ENCODE data around the gene KIAA0930.

DNA sequence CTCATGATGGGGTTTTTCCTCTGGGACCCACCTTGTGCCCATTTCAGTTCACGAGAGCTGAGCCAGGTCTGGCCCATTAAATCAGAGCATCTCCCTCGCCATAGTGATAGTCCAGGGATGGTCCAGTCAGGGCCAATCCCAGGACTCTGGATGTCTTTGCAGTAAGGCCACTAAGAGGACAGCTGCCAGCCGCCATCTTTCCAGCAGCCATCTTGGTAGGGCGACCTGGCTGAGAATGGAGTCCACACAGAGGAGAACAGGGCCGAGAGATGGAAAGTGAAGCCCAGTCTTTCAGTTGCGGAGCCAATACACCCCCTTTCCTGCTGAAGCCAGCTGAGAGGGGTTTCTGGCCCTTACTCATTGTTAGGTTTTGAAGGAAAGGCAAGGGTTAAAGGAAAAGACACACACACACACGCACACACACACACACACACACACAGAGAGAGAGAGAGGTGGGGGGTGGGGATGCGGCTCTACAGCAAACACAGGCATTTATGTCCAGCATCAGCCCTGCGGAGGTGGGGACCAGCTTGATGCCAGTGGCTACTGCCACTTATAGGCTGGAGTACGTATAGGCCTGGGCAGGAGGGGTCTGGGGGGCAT is 12.4 kb upstream of the KIAA0930 start:
- TF ChIP-seq, protein P1, sequence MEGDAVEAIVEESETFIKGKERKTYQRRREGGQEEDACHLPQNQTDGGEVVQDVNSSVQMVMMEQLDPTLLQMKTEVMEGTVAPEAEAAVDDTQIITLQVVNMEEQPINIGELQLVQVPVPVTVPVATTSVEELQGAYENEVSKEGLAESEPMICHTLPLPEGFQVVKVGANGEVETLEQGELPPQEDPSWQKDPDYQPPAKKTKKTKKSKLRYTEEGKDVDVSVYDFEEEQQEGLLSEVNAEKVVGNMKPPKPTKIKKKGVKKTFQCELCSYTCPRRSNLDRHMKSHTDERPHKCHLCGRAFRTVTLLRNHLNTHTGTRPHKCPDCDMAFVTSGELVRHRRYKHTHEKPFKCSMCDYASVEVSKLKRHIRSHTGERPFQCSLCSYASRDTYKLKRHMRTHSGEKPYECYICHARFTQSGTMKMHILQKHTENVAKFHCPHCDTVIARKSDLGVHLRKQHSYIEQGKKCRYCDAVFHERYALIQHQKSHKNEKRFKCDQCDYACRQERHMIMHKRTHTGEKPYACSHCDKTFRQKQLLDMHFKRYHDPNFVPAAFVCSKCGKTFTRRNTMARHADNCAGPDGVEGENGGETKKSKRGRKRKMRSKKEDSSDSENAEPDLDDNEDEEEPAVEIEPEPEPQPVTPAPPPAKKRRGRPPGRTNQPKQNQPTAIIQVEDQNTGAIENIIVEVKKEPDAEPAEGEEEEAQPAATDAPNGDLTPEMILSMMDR (IDR thresholded peaks at IDR 0.05) = no peak
- no peak for TF ChIP-seq POLR2A (IDR thresholded peaks at IDR 0.05)
